OCI-LY7 (cell line): ENCODE data around the gene GNG7.

Experiments used
- EZH2phosphoT487 ChIP-seq: fragments of 200-600 bp; sonication (generic); IDR thresholded peaks from 2 replicates; pipeline ENCODE4 v1.6.1; 2018; ENCODE audit warnings: low read depth, borderline replicate concordance, mild to moderate bottlenecking, mixed run types, antibody characterized with exemption, low read length, moderate library complexity, mixed read lengths
- TF ChIP-seq, protein P1 (sequence below): fragments of 200-600 bp; sonication (generic); conservative IDR thresholded peaks from 2 replicates; pipeline ENCODE4 v1.5.1; 2014; ENCODE audit warnings: mild to moderate bottlenecking, antibody characterized with exemption, low read length, moderate library complexity, mixed read lengths

DNA sequence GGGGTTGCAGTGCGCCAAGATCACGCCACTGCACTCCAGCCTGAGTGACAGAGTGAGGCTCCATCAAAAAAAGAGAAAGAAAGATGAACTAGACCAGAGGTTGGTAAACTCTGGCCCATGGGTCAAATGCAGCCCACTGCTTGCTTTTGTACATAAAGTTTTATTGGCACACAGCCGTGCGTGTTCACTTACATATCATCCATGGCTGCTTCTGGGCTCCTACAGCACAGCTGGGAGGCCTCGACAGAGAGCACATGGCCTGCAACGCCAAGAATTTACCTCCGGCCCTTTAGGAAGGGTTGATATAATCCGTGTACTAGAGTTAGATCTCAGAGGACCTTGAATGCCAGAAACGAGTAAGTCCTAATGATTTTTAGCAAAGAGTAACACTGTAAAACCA lies 46.0 kb downstream of the GNG7 start:
- TF ChIP-seq, protein P1, sequence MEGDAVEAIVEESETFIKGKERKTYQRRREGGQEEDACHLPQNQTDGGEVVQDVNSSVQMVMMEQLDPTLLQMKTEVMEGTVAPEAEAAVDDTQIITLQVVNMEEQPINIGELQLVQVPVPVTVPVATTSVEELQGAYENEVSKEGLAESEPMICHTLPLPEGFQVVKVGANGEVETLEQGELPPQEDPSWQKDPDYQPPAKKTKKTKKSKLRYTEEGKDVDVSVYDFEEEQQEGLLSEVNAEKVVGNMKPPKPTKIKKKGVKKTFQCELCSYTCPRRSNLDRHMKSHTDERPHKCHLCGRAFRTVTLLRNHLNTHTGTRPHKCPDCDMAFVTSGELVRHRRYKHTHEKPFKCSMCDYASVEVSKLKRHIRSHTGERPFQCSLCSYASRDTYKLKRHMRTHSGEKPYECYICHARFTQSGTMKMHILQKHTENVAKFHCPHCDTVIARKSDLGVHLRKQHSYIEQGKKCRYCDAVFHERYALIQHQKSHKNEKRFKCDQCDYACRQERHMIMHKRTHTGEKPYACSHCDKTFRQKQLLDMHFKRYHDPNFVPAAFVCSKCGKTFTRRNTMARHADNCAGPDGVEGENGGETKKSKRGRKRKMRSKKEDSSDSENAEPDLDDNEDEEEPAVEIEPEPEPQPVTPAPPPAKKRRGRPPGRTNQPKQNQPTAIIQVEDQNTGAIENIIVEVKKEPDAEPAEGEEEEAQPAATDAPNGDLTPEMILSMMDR = no peak
- no peak for TF ChIP-seq EZH2phosphoT487
